Omental fat pad (tissue), 4 donors: ENCODE results near the gene RASGRP2. TPM values are rescaled to one million over a fixed set of nuclear protein-coding genes. Genes with fewer than 3 reads are reported as not detected.
A peak's percentile ranks its signal among the peaks of the same experiment; 100 is the strongest.

ENCODE experiments used
- ATAC-seq: fragments of 150-250 bp; one replicate; pipeline ENCODE4 v1.9.1; 2016; ENCODE audit warnings: mild to moderate bottlenecking, moderate library complexity; ENCODE audit not compliant: low FRiP score
- DNase-seq: peaks from one replicate; pipeline ENCODE4 v3.0.0-alpha.2; 2019; ENCODE audit warnings: low spot score
- CTCF ChIP-seq, 3 donors: fragments of 450-650 bp; IDR thresholded peaks; one replicate each; pipeline ENCODE4 v1.5.1; 2016 to 2017; ENCODE audit warnings: antibody characterized with exemption in 3 of 3, mild to moderate bottlenecking in 3 of 3, moderate library complexity in 2 of 3
- total RNA-seq, 4 donors: library from RNA; depleted of rRNA; stranded (reverse); fragments of >200 nt; gene quantifications; one replicate each; pipeline ENCODE4 v1.1.0, GENCODE V29; 2016

The RASGRP2 gene
- total RNA-seq = 10 to 100 TPM in 3 of 4 donors, 1 to 10 TPM in 1; 9.3 to 53.1 (median 14.0) TPM

GRCh38 chr11:64743591-64744543 lies at the start of gene RASGRP2:
Gene RASGRP2 (minus strand): TSS chr11:64744142. CDS start chr11:64742866, 1,276 bp downstream.
- ATAC-seq (peak; percentile 34), DNase-seq (peak; percentile 66)
- TF ChIP-seq CTCF (IDR thresholded peaks at IDR 0.05) = no peak

GRCh38 chr11:64792482-64792881 lies 48.5 kb upstream of the RASGRP2 start:
- no peak for DNase-seq
- no peak for TF ChIP-seq CTCF (IDR thresholded peaks at IDR 0.05)

GRCh38 chr11:64791781-64792291 lies 47.9 kb upstream of the RASGRP2 start:
- ATAC-seq (no peak), DNase-seq (no peak)
- TF ChIP-seq CTCF (IDR thresholded peaks at IDR 0.05) = no peak

More at GRCh38 chr11:64792482-64792881, 48.5 kb upstream of the RASGRP2 start:
- ATAC-seq = no peak

- ATAC-seq (no peak), DNase-seq (no peak)
- no peak for TF ChIP-seq CTCF (IDR thresholded peaks at IDR 0.05)
Measured at GRCh38 chr11:64790205-64791095, 46.5 kb upstream of the RASGRP2 start.

GRCh38 chr11:64789331-64790204 lies 45.6 kb upstream of the RASGRP2 start:
- TF ChIP-seq CTCF (IDR thresholded peaks at IDR 0.05) = no peak
- no peak for ATAC-seq
- no peak for DNase-seq
